ENCODE measurements around the gene FAM193A. TPM values are rescaled to one million over a fixed set of nuclear protein-coding genes. Genes with fewer than 3 reads are reported as not detected.

The FAM193A gene
- total RNA-seq, 1 experiment from 2014 or later = 38.2 TPM

- H3K27me3 ChIP-seq (replicated peaks; ENCODE audit: insufficient read depth, low read depth, low read length, poor library complexity) = no peaks in the 10 kb centered on the region
- no peaks in the 10 kb centered on the region for H3K9me3 ChIP-seq (ENCODE audit: low read depth, low read length, poor library complexity, severe bottlenecking)
- POLR2A ChIA-PET (ENCODE audit: low non-redundant PET) = no interaction called here
- H3K36me3 ChIP-seq (ENCODE audit: insufficient read depth, low read length, poor library complexity, severe bottlenecking) = peaks cover 15% of the 10 kb centered on the region
- H3K4me1 ChIP-seq (ENCODE audit: insufficient read depth, low read length, poor library complexity, severe bottlenecking) = no peaks in the 10 kb centered on the region
- no TSS peak for BruUV-seq (replicated peaks)
- intact Hi-C loops (cut with micrococcal nuclease; ENCODE audit: unreplicated experiment) = no loop called here
- CTCF ChIA-PET = no interaction called here
- DNase-seq (ENCODE audit: low spot score) = peak; percentile 25
- no peak overlapping the region for H3K4me3 ChIP-seq (ENCODE audit: low read depth, low read length, poor library complexity, severe bottlenecking)
- TF ChIP-seq CTCF (conservative IDR thresholded peaks at IDR 0.05; ENCODE audit: low read depth, low read length) (peak; percentile 39), EZH2 (IDR thresholded peaks at IDR 0.05; ENCODE audit: borderline replicate concordance, low read depth, low read length, poor library complexity, severe bottlenecking) (no peak)
- no peak overlapping the region for H3K27ac ChIP-seq (ENCODE audit: low read depth, low read length, poor library complexity, severe bottlenecking)
These were observed 175.9 kb downstream of the FAM193A start for GRCh38 chr4:2712261-2712842.

- Histone ChIP-seq H3K4me3 (ENCODE audit: low read depth, low read length, poor library complexity, severe bottlenecking) (no peak overlapping the region), H3K4me1 (ENCODE audit: insufficient read depth, low read length, poor library complexity, severe bottlenecking) (no peaks in the 10 kb centered on the region), H3K27me3 (replicated peaks; ENCODE audit: insufficient read depth, low read depth, low read length, poor library complexity) (no peaks in the 10 kb centered on the region), H3K27ac (ENCODE audit: low read depth, low read length, poor library complexity, severe bottlenecking) (no peak overlapping the region), H3K36me3 (ENCODE audit: insufficient read depth, low read length, poor library complexity, severe bottlenecking) (peaks cover 22% of the 10 kb centered on the region), H3K9me3 (ENCODE audit: low read depth, low read length, poor library complexity, severe bottlenecking) (no peaks in the 10 kb centered on the region)
- CTCF ChIA-PET = no interaction called here
- DNase-seq (ENCODE audit: low spot score) = no peak
- POLR2A ChIA-PET (ENCODE audit: low non-redundant PET) = no interaction called here
- BruUV-seq (replicated peaks) = no TSS peak
- intact Hi-C loops (cut with micrococcal nuclease; ENCODE audit: unreplicated experiment) = no loop called here
- TF ChIP-seq EZH2 (IDR thresholded peaks at IDR 0.05; ENCODE audit: borderline replicate concordance, low read depth, low read length, poor library complexity, severe bottlenecking) (no peak), CTCF (conservative IDR thresholded peaks at IDR 0.05; ENCODE audit: low read depth, low read length) (no peak)
These were observed 176.9 kb downstream of the FAM193A start for GRCh38 chr4:2713337-2713736.

DNA sequence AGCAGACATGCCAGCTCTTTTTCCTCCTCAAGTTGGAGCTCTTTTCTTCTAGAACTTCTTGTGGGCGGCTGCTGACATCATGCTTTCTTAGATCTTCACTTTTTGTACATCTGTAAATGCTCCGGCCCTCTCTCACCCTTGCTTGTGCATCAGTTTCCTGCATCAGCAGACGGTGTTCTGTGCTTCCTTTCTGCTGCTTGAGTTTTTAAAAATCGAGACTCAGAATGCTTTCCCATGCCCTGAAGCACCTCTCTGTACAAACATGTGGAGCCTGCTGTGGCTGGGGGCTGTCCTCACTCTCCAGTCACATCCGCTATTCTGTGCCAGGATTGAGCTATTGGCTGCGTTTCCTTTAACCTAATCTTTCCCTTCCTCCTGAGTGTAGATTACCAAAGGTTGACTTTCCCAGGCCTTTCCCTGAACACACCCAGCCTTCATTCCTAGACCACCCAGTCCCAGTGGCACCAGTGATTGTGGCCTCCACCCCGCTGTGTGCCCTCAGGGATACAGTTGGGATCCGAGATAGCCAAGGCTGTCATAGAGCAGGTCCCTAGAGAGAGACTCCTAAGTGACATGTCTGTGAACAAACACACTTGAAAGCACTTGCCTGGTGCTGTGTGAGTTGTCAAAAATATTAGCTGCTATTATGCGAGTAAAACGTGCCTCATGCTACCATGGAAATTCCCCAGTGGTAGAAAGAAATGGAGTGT is 177.8 kb downstream of the FAM193A start:
- CTCF ChIA-PET = no interaction called here
- no peaks in the 10 kb centered on the region for H3K27me3 ChIP-seq (replicated peaks; ENCODE audit: insufficient read depth, low read depth, low read length, poor library complexity)
- TF ChIP-seq EZH2 (IDR thresholded peaks at IDR 0.05; ENCODE audit: borderline replicate concordance, low read depth, low read length, poor library complexity, severe bottlenecking) = no peak
- TF ChIP-seq CTCF (conservative IDR thresholded peaks at IDR 0.05; ENCODE audit: low read depth, low read length) = no peak
- no peak for DNase-seq (ENCODE audit: low spot score)
- peaks cover 30% of the 10 kb centered on the region for H3K36me3 ChIP-seq (ENCODE audit: insufficient read depth, low read length, poor library complexity, severe bottlenecking)
- no TSS peak for BruUV-seq (replicated peaks)
- no peak overlapping the region for H3K27ac ChIP-seq (ENCODE audit: low read depth, low read length, poor library complexity, severe bottlenecking)
- H3K9me3 ChIP-seq (ENCODE audit: low read depth, low read length, poor library complexity, severe bottlenecking) = no peaks in the 10 kb centered on the region
- H3K4me1 ChIP-seq (ENCODE audit: insufficient read depth, low read length, poor library complexity, severe bottlenecking) = no peaks in the 10 kb centered on the region
- intact Hi-C loops (cut with micrococcal nuclease; ENCODE audit: unreplicated experiment) = no loop called here
- H3K4me3 ChIP-seq (ENCODE audit: low read depth, low read length, poor library complexity, severe bottlenecking) = no peak overlapping the region
- POLR2A ChIA-PET (ENCODE audit: low non-redundant PET) = no interaction called here
